ENCODE data around the gene BCKDK. TPM values are rescaled to one million over a fixed set of nuclear protein-coding genes. Genes with fewer than 3 reads are reported as not detected.

The BCKDK gene
- total RNA-seq, 4 donors from 2014 or later, result 34.5 to 52.5 (median 43.4) TPM

DNA sequence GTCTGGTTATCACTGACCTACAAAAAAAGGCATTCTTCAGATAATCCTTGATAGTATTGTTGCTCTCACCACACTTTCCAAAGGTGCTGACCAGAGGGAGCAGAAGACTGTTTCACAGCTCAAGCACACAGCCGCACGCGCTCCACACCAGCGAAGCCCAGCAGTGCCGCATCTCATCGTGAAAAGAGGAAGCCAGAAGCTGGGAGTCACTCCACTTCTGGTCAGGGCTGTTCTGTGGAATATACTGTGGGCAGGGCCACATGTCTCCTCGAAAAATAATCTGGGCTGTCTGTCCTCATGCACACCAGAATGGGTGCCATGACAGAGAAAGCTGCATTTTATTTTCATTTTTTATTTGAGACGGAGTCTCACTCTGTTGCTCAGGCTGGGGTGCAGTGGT, 49.0 kb downstream of the BCKDK start:
- ATAC-seq (ENCODE audit: low FRiP score) (no peak), DNase-seq (ENCODE audit: low spot score) (no peak)
- TF ChIP-seq, protein P1, sequence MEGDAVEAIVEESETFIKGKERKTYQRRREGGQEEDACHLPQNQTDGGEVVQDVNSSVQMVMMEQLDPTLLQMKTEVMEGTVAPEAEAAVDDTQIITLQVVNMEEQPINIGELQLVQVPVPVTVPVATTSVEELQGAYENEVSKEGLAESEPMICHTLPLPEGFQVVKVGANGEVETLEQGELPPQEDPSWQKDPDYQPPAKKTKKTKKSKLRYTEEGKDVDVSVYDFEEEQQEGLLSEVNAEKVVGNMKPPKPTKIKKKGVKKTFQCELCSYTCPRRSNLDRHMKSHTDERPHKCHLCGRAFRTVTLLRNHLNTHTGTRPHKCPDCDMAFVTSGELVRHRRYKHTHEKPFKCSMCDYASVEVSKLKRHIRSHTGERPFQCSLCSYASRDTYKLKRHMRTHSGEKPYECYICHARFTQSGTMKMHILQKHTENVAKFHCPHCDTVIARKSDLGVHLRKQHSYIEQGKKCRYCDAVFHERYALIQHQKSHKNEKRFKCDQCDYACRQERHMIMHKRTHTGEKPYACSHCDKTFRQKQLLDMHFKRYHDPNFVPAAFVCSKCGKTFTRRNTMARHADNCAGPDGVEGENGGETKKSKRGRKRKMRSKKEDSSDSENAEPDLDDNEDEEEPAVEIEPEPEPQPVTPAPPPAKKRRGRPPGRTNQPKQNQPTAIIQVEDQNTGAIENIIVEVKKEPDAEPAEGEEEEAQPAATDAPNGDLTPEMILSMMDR (IDR thresholded peaks at IDR 0.05), result no peak

Other genes starting within 250 kb of the BCKDK start
- 10 to 100 TPM; 17.4 to 37.0 (median 22.2) TPM for gene BCL7C, start 214.3 kb upstream of the BCKDK start, total RNA-seq
- 1 to 10 TPM; 1.7 to 3.5 (median 2.3) TPM for gene CTF1, start 211.8 kb upstream of the BCKDK start, total RNA-seq
- 1 to 10 TPM; 4.7 to 9.1 (median 6.9) TPM for gene FBXL19, start 184.8 kb upstream of the BCKDK start, total RNA-seq
- gene ORAI3, start 159.3 kb upstream of the BCKDK start, total RNA-seq, result 10 to 100 TPM; 15.5 to 42.6 (median 33.9) TPM
- 10 to 100 TPM in 2 of 4 donors, 1 to 10 TPM in 2; 5.3 to 13.6 (median 9.2) TPM for gene SETD1A, start 150.6 kb upstream of the BCKDK start, total RNA-seq
- 10 to 100 TPM; 23.2 to 45.3 (median 33.0) TPM for gene HSD3B7, start 123.2 kb upstream of the BCKDK start, total RNA-seq
- 1 to 10 TPM in 2 of 4 donors, under 1 TPM in 2; 0.47 to 1.9 (median 1.0) TPM for gene STX1B, start 97.7 kb upstream of the BCKDK start, total RNA-seq
- gene STX4, start 74.8 kb upstream of the BCKDK start, total RNA-seq, result 10 to 100 TPM; 40.9 to 93.7 (median 66.8) TPM
- 10 to 100 TPM in 2 of 4 donors, 1 to 10 TPM in 2; 7.4 to 13.9 (median 10.8) TPM for gene ZNF668, start 34.1 kb upstream of the BCKDK start, total RNA-seq
- gene ZNF646, start 34.0 kb upstream of the BCKDK start, total RNA-seq, result 10 to 100 TPM in 3 of 4 donors, 1 to 10 TPM in 1; 8.1 to 18.0 (median 11.9) TPM
- gene PRSS53, start 19.4 kb upstream of the BCKDK start, total RNA-seq, result 1 to 10 TPM in 2 of 4 donors, under 1 TPM in 2; 0.63 to 2.2 (median 1.3) TPM
- 100 to 1,000 TPM in 2 of 4 donors, 10 to 100 TPM in 2; 85.6 to 128 (median 99.3) TPM for gene VKORC1, start 13.6 kb upstream of the BCKDK start, total RNA-seq
- 10 to 100 TPM; 39.4 to 72.2 (median 49.1) TPM for gene KAT8, start 9.3 kb downstream of the BCKDK start, total RNA-seq
- gene PRSS8, start 27.3 kb downstream of the BCKDK start, total RNA-seq, result 1 to 10 TPM in 2 of 4 donors, under 1 TPM in 1, not detected in 1; 0.31 to 2.6 (median 2.6) TPM
- 1 to 10 TPM; 4.1 to 8.8 (median 6.8) TPM for gene PRSS36, start 41.7 kb downstream of the BCKDK start, total RNA-seq
- gene FUS, start 71.8 kb downstream of the BCKDK start, total RNA-seq, result 100 to 1,000 TPM in 2 of 4 donors, 10 to 100 TPM in 2; 65.0 to 162 (median 116) TPM
- gene PYCARD, start 94.4 kb downstream of the BCKDK start, total RNA-seq, result 10 to 100 TPM; 25.4 to 50.2 (median 37.8) TPM
- under 1 TPM in 1 of 4 donors, not detected in 3; 0.28 TPM for gene TRIM72, start 105.7 kb downstream of the BCKDK start, total RNA-seq
- not detected for gene PYDC1, start 108.7 kb downstream of the BCKDK start, total RNA-seq
- 10 to 100 TPM; 23.9 to 58.4 (median 38.8) TPM for gene ITGAM, start 151.6 kb downstream of the BCKDK start, total RNA-seq
- gene ITGAX, start 246.8 kb downstream of the BCKDK start, total RNA-seq, result 100 to 1,000 TPM in 1 of 4 donors, 10 to 100 TPM in 3; 11.7 to 161 (median 27.0) TPM